Stimulated activated CD8-positive, alpha-beta memory T cell treated with anti-CD3 and anti-CD28 coated beads, Interleukin-12 subunit alpha, Interleukin-12 subunit beta, amount 100 ng/mL, for 24 hours (primary cell): ENCODE results near the gene PRSS57.
"Not testable (repeated sequence)": the region's sequence is repeated elsewhere in the genome, so short reads cannot be mapped to it uniquely, and the experiment has no call there.

Experiments used
- DNase-seq: peaks from one replicate; pipeline ENCODE4 v3.0.0-alpha.2; 2020; ENCODE audit errors: extremely low read depth

PRSS57 gene

DNA sequence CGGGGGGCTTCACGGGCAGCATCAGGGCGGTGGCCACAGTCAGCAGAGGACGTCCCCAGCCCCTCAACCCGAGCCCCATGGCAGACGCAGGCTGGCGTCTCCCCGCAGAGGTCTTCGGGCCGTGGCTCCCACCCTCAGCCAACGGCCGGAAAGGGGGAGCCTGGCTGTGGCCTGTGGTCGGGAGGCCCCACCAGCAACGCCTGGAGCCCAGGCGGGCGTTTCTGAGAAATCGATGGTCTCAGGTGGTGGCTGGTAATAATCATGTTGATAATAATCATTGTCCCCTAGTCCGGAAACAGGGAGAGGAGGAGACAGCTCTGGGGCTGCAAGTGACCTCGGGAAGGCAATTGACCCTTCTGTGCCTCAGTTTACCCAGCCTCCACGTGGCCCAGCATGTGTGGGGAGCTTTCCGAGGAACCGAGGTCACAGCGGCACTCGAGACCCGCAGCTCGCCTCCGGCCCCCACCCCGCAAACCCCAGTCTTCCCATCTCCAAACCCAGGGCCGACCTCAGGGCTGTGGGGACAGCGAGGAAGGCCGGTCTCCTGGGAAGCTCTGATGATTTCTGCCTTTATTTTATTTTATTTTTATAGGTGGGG is at the start of gene PRSS57:
Gene PRSS57, minus strand, starts transcription at position 101 of the 598 bp plus-strand sequence. Its CDS starts 22 bp downstream, at position 79.
- no peak for DNase-seq

DNA sequence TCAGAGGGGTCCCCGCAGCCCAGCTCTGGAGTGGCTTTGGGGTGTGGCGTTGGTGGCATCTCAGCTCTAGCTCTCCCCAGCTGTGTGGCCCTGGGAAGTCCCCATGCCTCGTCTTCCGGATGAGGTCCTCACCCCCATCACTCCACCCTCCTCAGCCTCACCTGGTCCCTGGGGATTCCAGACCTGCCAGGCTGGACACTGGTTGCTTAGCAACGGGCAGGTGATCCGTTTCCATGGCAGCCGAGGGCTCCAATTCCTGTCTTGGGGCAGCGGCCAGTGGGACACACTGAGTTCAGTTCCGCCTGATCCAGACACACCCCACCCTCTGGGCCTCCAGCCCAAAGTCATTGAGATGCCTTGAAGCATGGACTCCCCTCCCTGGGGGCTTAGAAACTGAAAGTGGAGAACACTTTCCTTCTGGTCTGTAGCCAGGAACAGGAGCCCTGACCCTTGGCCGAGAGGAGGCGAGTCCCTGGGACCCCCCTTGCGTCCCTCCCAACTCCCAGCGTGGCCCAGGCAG is 48.0 kb upstream of the PRSS57 start:
- DNase-seq, result no peak

DNA sequence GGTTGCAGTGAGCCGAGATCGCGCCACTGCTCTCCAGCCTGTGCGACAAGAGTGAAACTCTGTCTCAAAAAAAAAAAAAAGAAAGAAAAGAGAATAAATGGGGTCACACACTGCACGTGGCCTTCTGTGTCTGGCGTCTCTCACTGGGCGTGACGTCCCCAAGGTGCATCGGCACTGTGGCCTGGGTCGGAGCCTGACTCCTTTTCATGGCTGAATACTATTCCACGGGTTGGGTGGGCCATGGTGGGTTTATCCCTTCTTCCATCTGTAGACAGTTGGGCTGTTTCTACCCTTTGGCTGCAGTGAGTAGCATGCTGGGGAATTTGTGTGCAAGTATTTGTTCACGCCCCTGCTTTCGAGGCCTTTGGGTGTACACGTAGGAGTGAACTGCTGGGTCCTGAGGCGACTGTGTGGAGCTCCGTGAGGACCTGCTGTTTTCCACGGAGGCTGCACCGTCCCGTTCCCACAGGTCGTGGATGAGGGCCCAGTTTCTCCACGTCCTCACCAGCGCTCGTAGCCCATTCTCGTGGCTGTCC is 47.4 kb upstream of the PRSS57 start:
- DNase-seq, result no peak

DNA sequence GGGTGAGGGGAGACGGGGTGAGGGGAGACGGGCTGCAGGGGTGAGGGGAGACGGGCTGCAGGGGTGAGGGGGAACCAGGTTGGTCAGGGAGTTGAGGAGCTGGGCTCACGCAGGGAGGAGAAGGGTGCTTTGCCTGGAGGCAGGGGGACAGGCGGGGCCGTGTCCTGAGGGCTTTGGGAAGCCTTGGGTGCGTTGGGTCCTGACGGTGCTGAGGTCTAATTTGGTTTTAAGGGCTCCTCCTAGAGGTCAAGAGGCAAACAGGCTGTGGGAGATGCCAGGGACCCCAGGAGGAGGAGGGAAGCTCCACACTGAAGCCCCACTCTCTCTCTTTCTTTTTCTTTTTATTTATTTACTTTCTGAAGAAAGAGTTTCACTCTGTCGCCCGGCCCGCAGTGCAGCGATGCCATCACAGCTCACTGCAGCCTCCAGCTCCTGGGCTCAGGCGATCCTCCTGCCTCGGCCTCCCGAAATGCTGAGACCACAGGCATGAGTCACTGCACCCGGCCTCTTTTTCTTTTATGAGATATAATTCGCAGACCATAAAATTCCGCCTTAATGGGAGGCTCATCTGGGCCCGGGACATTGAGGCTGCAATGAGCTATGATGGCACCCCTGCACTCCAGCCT is 46.4 kb upstream of the PRSS57 start:
- no peak for DNase-seq

DNA sequence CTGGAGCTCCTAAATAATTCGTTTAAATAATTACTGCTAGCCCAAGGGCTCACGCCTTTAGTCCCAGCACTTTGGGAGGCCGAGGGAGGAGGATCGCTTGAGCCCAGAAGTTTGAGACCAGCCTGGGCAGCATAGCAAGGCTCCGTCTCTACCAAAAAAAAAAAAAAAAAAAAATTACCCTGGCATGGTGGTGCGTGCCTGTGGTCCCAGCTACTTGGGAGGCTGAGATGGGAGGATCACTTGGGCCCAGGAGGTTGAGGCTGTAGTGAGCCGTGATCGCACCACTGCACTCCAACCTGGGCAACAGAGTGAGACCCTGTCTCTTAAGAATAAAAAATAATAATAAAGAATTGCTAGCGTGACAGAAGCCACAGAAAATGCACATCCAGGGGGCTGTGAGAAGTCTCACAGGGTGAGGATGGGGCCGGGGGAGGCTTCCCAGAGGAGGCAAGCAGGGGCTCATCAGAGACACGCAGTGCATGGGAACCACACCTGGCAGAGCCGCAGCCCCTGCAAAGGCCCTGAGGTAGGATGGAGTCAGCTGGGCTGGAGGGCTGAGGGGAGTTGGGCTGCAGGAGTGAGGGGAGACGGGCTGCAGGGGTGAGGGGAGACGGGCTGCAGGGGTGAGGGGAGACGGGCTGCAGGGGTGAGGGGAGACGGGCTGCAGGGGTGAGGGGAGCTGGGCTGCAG is 45.7 kb upstream of the PRSS57 start:
- not testable (repeated sequence) for DNase-seq

DNA sequence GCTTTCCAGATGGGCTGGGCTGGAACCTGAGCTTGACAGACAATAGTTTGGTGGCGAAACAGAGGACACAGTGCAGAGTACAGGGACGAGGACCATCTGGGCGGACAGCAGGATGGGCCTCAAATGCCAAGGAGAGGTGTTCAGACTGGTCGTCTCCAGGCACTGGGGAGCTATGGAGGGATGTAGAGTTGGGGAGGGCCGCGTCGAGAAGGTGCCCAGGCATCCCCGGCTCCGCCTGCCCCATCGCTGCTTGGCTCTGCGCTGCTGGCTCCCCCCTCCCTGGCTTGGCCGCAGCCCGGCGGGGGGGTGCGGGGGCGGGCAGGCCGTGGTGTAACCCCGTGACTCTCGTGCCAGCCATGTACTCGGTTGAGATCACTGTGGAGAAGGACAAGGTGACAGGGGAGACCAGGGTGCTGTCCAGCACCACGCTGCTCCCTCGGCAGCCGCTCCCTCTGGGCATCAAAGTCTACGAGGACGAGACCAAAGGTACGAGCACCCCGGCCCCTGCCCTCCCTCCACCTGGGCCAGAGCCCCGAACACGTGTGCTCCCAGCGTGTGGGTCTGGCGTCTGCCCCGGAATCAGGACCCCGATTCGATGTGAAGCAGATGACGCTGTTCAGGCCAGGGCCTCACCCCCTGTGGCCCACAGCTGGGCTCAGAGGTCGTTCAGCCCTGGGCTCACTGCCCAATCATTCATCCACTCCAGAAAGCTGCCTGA is 44.9 kb upstream of the PRSS57 start:
- no peak for DNase-seq

DNA sequence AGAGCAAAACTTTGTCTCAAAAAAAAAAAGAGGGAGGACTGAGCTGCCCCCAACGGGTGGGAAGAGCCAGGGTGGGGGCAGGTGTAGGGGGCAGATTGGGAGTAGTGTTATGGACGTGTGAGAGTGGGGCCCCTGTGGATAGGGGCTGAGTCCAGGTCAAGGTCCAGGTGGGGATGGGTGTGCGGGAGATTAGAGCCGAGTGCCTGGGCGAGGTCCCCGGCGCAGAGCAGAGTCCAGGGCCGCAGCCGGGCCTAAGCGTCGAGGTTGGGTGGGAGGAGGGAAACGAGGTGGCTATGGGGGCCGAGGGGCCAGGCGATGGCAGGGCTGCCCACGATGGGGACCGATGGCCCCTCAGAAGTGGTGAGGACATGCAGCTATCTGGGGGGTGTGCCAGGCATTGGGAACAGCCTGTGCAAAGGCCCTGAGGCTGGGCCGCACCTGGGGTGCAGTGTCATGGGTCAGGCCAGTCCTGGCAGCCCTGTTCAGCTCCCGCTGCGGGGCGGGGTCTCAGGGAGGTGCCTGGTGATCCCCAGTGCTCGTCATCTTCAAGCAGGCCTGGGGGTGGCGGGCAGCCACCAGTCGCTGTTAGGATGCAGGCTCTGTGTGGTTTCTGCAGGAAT is 43.4 kb upstream of the PRSS57 start:
- DNase-seq, result no peak

DNA sequence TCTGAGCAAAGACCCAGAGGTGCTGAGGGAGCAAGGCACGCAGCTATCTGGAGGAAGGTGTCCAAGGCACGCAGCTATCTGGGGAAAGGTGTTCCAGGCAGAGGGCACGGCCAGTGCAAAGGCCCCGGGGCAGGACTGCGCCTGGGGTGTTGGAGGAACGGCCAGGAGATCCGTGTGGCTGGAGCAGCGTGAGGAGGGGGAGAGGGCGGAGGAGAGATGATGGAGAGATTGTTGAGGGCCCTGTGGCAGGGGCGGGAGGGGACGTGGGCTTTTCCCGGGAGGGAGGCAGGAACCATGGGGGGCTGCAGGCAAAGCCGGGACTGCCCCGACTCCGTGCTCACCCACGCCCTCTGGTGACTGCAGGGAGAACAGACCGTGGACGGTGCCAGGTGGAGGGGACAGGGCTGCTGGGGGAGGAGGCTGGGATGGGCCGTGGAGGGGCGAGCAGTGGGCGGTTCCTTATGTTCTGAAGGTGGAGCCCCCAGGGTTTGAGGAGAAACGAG is 42.4 kb upstream of the PRSS57 start:
- peak; percentile 12 for DNase-seq

DNA sequence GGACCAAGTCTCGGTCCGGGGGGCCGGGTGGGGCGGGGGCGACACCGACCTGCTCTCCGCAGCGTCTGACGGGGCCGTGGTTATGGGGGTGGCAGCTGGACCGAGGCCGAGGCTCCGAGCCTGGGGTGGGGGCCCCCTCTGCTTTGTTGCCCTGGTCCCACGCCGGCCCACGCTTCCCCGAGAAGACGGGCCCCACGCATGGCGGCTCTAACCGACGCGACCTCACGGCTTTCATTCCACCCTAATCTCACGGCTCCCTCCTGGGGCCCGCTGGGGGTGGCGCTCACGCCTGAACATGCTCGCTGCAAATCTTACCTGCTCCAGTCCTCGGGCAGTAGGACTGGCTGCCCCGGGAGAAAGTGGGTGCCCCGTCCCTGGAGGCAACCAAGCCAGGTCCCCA is 40.9 kb upstream of the PRSS57 start:
- DNase-seq, result no peak

DNA sequence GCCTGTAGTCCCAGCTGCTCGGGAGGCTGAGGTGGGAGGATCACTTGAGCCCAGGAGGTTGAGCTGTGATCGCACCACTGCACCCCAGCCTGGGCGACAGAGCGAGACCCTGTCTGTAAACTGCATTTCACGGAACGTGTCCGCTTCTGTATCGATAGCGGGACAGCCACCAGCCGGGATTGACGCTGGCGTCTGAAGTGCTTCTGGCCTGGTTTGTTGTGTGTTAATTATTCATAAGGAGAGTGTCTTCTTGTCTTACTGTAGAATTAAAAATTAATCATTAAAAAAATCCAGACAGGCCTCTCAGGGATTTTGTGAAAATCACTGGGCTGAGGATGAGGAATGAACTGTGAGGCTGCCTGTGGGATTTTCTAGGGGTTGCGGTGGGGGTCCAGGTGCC is 39.5 kb upstream of the PRSS57 start:
- DNase-seq, result no peak

DNA sequence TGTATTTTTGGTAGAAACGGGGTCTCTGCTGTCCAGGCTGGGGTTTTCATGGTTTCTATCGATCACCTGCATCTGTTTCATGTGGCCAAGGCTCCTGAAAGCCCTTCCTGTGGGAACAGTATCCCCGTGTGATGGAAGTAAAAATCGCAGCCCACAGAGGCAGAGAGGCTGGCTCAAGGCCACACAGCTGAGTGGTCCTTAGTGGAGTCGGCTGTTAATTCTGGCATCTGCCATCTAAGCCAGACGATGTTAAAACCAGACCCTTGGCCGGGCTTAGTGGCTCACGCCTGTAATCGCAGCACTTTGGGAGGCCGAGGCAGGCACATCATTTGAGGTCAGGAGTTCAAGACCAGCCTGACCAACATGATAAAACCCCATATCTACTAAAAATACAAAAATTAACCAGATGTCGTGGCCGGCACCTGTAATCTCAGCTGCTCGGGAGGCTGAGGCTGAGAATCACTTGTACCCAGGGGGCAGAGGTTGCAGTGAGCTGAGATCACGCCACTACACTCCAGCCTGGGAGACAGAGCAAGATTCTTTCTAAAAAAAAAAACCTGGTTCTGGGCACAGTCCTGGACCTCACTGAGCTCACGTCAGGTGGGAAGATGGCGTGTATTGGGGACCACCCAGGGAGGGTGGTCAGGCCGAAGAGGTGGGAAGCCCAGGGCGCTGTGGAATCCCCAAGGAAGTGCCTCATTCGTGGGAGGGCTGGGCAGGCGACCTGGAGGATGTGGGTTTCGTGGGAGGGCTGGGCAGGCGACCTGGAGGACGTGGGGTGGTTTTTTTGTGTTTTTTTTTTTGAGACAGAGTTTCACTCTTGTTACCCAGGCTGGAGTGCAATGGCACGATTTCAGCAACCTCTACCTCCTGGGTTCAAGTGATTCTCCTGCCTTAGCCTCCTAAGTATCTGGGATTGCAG is 37.2 kb upstream of the PRSS57 start:
- no peak for DNase-seq

DNA sequence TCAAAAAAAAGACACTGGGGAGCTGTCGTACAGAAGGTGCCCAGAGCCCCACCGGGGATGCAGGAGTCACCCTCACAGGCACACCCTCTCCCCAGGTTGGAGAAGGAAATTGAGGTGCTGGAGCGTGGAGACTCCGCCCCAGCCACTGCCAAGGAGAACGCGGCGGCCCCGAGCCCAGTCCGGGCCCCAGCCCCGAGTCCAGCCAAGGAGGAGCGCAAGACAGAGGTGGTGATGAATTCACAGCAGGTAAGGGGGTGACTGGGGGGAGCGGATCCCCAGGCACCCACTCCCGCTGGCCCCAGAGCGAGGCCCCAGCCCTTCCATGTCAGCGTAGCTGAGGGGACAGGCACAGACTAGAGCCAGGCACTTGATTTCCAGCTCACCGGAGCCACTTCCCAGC is 35.7 kb upstream of the PRSS57 start:
- DNase-seq, result no peak

DNA sequence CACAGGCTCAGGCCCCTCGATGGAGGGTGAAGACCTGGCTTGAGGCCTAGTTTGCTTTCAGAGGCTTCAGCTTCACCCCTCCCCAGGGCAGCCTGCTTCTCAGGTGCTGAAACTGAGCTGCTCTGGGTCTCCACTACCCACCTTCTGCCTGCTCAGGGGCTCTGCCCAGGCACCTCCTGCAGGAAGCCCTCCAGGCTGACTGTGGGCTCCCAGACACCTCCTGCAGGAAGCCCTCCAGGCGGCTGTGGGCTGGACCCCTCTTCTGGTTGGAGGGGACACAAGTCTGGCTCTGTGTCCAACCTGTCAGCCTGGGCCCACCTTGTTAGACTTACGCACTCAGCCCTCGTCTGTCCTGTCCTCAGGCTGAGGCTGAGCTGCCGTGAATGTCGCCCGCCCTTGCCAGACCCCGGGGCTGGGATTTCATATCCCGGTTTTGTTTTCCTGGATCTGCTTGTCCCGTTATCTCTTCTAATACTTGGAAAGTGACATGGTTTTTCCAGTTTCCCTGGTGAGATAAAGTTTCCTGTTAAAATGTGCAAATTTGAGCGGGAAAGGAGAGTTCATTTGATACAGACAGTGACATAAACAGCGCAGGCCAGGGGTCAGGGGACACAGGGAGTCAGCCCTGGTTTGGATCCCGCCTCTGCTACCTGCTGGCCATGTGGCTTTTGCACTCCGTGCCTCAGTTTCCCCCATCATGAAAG is 34.9 kb upstream of the PRSS57 start:
- no peak for DNase-seq

DNA sequence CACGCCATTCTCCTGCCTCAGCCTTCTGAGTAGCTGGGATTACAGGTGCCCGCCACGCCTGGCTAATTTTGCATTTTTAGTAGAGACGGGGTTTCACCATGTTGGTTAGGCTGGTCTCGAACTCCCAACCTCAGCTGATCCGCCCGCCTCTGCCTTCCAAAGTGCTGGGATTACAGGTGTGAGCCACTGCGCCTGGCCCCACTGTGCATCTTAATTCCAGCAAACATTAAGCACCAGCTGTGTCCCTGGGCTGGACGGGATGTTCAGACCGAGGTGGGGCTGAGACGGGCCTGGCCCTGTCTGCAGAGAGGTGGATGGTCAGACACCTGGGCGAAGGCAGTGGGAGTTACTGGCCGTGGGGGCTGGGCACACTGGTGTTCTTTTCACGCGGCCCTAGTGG is 34.3 kb upstream of the PRSS57 start:
- DNase-seq, result not testable (repeated sequence)

DNA sequence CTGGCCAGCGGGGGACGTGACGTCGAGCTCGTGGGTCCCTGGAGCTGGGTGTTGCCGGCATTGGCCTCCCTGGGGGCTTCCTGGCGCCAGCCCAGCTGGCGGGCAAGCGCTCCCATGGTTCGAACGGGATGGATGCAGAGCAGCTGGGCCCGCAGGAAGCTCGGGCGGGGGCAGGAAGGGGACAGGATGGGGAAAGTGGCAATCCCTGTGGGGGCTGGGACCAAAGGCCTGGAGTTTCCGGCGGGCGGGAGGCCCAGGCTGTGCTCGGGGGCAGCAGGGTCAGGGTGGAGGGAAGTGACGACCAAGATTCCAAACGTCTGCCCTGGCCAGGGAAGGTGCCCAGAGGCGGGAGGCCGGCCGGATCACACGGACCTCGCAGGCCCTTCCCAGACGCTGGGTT is 32.8 kb upstream of the PRSS57 start:
- DNase-seq, result no peak

DNA sequence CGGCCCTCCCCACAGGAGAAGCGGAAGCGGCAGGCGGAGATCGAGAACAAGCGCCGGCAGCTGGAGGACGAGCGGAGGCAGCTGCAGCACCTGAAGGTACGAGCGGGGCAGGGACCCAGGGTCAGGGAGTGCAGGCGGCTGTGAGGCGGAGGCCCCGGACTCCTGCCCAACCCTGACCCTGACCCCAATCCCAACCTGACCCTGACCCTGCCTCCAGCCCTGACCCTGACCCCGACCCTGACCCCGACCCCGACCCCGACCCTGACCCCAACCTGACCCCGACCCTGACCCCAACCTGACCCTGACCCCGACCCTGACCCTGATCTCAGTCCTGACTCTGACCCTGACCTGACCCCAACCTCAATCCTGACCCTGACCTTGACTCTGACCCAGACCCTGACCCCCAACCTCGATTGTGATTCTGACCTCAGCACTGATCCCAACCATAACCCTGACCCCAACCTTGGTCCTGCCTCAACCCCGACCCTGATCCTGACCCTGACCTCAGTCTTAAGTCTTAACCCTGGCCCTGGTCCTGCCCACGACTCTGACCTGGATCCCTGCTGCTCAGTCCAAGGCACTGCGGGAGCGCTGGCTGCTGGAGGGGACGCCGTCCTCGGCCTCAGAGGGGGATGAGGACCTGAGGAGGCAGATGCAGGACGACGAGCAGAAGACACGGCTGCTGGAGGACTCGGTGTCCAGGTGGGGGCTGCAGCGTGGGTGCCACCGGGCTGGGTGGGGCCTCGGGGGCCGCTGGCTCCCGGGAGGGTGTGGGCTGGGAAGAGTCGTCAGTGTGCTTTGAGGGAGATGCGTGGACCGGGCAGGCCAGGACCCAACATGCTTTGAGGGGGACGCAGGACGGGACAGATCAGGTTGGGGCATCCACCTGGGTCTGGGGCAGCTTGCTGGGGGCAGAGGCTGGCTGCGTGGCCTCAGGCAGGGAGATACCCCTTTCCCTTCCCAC is 32.0 kb upstream of the PRSS57 start:
- no peak for DNase-seq

DNA sequence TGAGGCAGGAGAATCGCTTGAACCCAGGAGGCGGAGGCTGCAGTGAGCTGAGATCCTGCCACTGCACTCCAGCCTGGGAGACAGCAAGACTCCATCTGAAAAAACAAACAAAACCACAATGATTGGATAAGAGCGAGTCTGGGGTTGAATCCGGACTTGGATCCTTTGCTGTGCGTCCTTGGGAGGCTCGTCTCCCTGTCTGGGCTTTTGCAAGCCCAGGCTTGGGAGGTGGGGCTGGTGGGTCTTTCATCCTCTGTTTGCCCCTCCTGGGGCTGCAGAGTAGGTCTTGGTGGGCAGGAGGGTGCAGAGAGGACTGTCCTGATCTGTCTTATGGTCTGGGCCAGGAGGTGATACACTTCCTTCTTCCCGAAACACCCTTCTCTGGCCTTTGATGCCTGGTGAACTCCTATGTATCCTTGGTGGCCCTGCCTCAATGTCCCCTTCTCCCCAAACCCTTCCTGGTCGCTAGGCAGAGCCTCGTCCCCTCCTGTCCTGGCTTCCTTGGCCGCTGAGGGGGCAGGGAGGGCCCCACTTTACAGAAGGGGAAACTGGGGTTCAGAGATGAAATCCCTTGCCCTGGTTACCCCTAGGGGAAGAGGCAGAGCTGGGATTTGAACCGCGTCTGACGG is 30.3 kb upstream of the PRSS57 start:
- no peak for DNase-seq

DNA sequence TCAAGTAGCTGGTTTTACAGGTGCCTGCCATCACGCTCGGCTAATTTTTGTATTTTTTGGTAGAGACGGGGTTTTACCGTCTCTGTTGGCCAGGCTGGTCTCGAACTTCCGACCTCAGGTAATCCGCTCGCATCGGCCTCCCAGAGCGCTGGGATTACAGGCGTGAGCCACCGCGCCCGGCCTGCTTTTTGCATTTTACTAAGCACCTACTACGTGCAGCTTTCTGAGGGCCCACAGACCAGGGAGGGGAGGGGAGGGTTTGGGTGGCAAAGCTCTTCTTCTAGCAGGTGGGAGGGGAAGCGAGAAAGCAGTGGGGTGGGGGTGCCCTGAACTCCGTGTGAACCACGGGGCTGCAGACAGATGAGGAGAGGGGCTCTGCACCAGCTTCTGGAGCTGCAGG is 28.5 kb upstream of the PRSS57 start:
- DNase-seq, result no peak
